Central memory CD8-positive, alpha-beta T cell (primary cell): Measurements from ENCODE around the gene NOTCH1.

ENCODE experiments used
- ATAC-seq: fragments of 150-1000 bp; cut with Tn5 transposase; replicated peaks from 2 replicates; pipeline ENCODE4 v1.10.0; 2022; ENCODE audit warnings: mild to moderate bottlenecking, moderate FRiP score, moderate number of reproducible peaks; ENCODE audit not compliant: poor library complexity, severe bottlenecking; ENCODE audit errors: extremely low read depth
- DNase-seq, 2 donors: peaks; one replicate each; pipeline ENCODE4 v3.0.0; 2021; ENCODE audit warnings: low spot score in 2 of 2
- H3K27ac Mint-ChIP-seq: one replicate; pipeline ENCODE4 v1.8.0; 2022; ENCODE audit warnings: low read depth, mild to moderate bottlenecking, moderate library complexity, mixed read lengths
- H3K27me3 Mint-ChIP-seq: one replicate; pipeline ENCODE4 v1.8.0; 2022; ENCODE audit warnings: mixed read lengths
- H3K36me3 Mint-ChIP-seq: one replicate; pipeline ENCODE4 v1.8.0; 2022; ENCODE audit warnings: mild to moderate bottlenecking, moderate library complexity, mixed read lengths; ENCODE audit not compliant: insufficient read depth
- H3K4me1 Mint-ChIP-seq: one replicate; pipeline ENCODE4 v1.8.0; 2022; ENCODE audit warnings: mixed read lengths
- H3K4me3 Mint-ChIP-seq: one replicate; pipeline ENCODE4 v1.8.0; 2022; ENCODE audit warnings: mild to moderate bottlenecking, moderate library complexity, mixed read lengths
- H3K9me3 Mint-ChIP-seq: one replicate; pipeline ENCODE4 v1.8.0; 2022; ENCODE audit warnings: mixed read lengths

Gene NOTCH1

GRCh38 chr9:136495238-136495800 lies 50.5 kb downstream of the NOTCH1 start:
- no peak for DNase-seq
- Mint-ChIP-seq H3K4me1 (no peaks in the 10 kb centered on the region), H3K9me3 (no peaks in the 10 kb centered on the region), H3K27ac (no peak overlapping the region), H3K36me3 (peaks cover 19% of the 10 kb centered on the region), H3K4me3 (no peak overlapping the region), H3K27me3 (no peaks in the 10 kb centered on the region)
- ATAC-seq, result no peak

GRCh38 chr9:136494531-136495215 lies 51.2 kb downstream of the NOTCH1 start:
- no peaks in the 10 kb centered on the region for H3K9me3 Mint-ChIP-seq
- H3K36me3 Mint-ChIP-seq, result peaks cover 15% of the 10 kb centered on the region
- no peak overlapping the region for H3K4me3 Mint-ChIP-seq
- ATAC-seq (no peak), DNase-seq (no peak)
- H3K27ac Mint-ChIP-seq, result no peak overlapping the region
- no peaks in the 10 kb centered on the region for H3K27me3 Mint-ChIP-seq
- H3K4me1 Mint-ChIP-seq, result no peaks in the 10 kb centered on the region

GRCh38 chr9:136494012-136494411 lies 51.8 kb downstream of the NOTCH1 start:
- Mint-ChIP-seq H3K4me1 (no peaks in the 10 kb centered on the region), H3K36me3 (peaks cover 15% of the 10 kb centered on the region), H3K27me3 (no peaks in the 10 kb centered on the region), H3K4me3 (no peak overlapping the region), H3K9me3 (no peaks in the 10 kb centered on the region), H3K27ac (no peak overlapping the region)
- ATAC-seq (no peak), DNase-seq (no peak)

- Mint-ChIP-seq H3K4me1 (no peaks in the 10 kb centered on the region), H3K4me3 (no peak overlapping the region), H3K27me3 (no peaks in the 10 kb centered on the region), H3K36me3 (peaks cover 15% of the 10 kb centered on the region), H3K9me3 (no peaks in the 10 kb centered on the region), H3K27ac (no peak overlapping the region)
- DNase-seq (no peak), ATAC-seq (no peak)
Measured at GRCh38 chr9:136493567-136493971, 52.3 kb downstream of the NOTCH1 start.

- Mint-ChIP-seq H3K4me3 (no peak overlapping the region), H3K9me3 (no peaks in the 10 kb centered on the region), H3K27me3 (no peaks in the 10 kb centered on the region), H3K36me3 (peaks cover 15% of the 10 kb centered on the region), H3K27ac (no peak overlapping the region), H3K4me1 (no peaks in the 10 kb centered on the region)
- DNase-seq (no peak), ATAC-seq (no peak)
Measured at GRCh38 chr9:136492978-136493522, 52.8 kb downstream of the NOTCH1 start.

GRCh38 chr9:136489731-136490130 lies 56.1 kb downstream of the NOTCH1 start:
- H3K4me1 Mint-ChIP-seq, result peaks cover 5% of the 10 kb centered on the region

GRCh38 chr9:136488247-136489214 lies 57.3 kb downstream of the NOTCH1 start:
- Mint-ChIP-seq H3K9me3 (no peaks in the 10 kb centered on the region), H3K27ac (no peak overlapping the region), H3K4me3 (no peak overlapping the region), H3K4me1 (peaks cover 5% of the 10 kb centered on the region), H3K27me3 (no peaks in the 10 kb centered on the region), H3K36me3 (peaks cover 9% of the 10 kb centered on the region)
- ATAC-seq, result no peak
- DNase-seq, result peak; percentile 57 to 73

More at GRCh38 chr9:136489731-136490130, 56.1 kb downstream of the NOTCH1 start:
- H3K9me3 Mint-ChIP-seq, result no peaks in the 10 kb centered on the region
- no peak overlapping the region for H3K27ac Mint-ChIP-seq
- no peaks in the 10 kb centered on the region for H3K27me3 Mint-ChIP-seq
- ATAC-seq, result no peak
- peaks cover 9% of the 10 kb centered on the region for H3K36me3 Mint-ChIP-seq
- no peak overlapping the region for H3K4me3 Mint-ChIP-seq
- no peak for DNase-seq

GRCh38 chr9:136487672-136488071 lies 58.2 kb downstream of the NOTCH1 start:
- peaks cover 9% of the 10 kb centered on the region for H3K4me1 Mint-ChIP-seq
- no peak overlapping the region for H3K27ac Mint-ChIP-seq
- no peaks in the 10 kb centered on the region for H3K9me3 Mint-ChIP-seq
- DNase-seq (no peak), ATAC-seq (no peak)
- H3K27me3 Mint-ChIP-seq, result no peaks in the 10 kb centered on the region
- H3K4me3 Mint-ChIP-seq, result no peak overlapping the region
- H3K36me3 Mint-ChIP-seq, result peaks cover 17% of the 10 kb centered on the region

- no peak for ATAC-seq
- Mint-ChIP-seq H3K9me3 (no peaks in the 10 kb centered on the region), H3K27me3 (no peaks in the 10 kb centered on the region), H3K4me3 (no peak overlapping the region), H3K36me3 (peaks cover 22% of the 10 kb centered on the region), H3K27ac (no peak overlapping the region), H3K4me1 (peaks cover 16% of the 10 kb centered on the region)
- no peak for DNase-seq
Measured at GRCh38 chr9:136486823-136487620, 58.8 kb downstream of the NOTCH1 start.

- no peaks in the 10 kb centered on the region for H3K9me3 Mint-ChIP-seq
- ATAC-seq, result no peak
- H3K4me1 Mint-ChIP-seq, result peaks cover 23% of the 10 kb centered on the region
- H3K36me3 Mint-ChIP-seq, result peaks cover 22% of the 10 kb centered on the region
- no peak overlapping the region for H3K27ac Mint-ChIP-seq
- no peak for DNase-seq
- no peaks in the 10 kb centered on the region for H3K27me3 Mint-ChIP-seq
- H3K4me3 Mint-ChIP-seq, result no peak overlapping the region
Measured at GRCh38 chr9:136486131-136486530, 59.7 kb downstream of the NOTCH1 start.

- H3K27ac Mint-ChIP-seq, result no peak overlapping the region
Measured at GRCh38 chr9:136485049-136486045, 60.5 kb downstream of the NOTCH1 start.

More at GRCh38 chr9:136485049-136486045, 60.5 kb downstream of the NOTCH1 start:
- Mint-ChIP-seq H3K27me3 (no peaks in the 10 kb centered on the region), H3K9me3 (no peaks in the 10 kb centered on the region), H3K36me3 (peaks cover 23% of the 10 kb centered on the region), H3K4me1 (peaks cover 24% of the 10 kb centered on the region), H3K4me3 (peak overlapping the region; percentile 51)
- DNase-seq, result peak; percentile 71 to 80
- ATAC-seq, result no peak
